Trophoblast cell (in vitro differentiated cells and primary cell): Measurements from ENCODE around the gene CYTH3.

Experiments used
- DNase-seq, 2 donors: peaks; one replicate each; pipeline ENCODE4 v3.0.0-alpha.2; 2016
- H2AFZ ChIP-seq: 2 replicates; pipeline ENCODE4 v1.6.1; 2013; ENCODE audit warnings: low read length, moderate library complexity, mild to moderate bottlenecking; ENCODE audit not compliant: insufficient read depth, poor library complexity
- H2AK5ac ChIP-seq: 2 replicates; pipeline ENCODE4 v1.6.1; 2013; ENCODE audit warnings: mild to moderate bottlenecking, low read length
- H2BK120ac ChIP-seq: 2 replicates; pipeline ENCODE4 v1.6.1; 2013; ENCODE audit warnings: low read length, mild to moderate bottlenecking, moderate library complexity; ENCODE audit not compliant: insufficient read depth, poor library complexity
- H2BK12ac ChIP-seq: 2 replicates; pipeline ENCODE4 v1.6.1; 2013; ENCODE audit warnings: mild to moderate bottlenecking, low read length, moderate library complexity
- H2BK5ac ChIP-seq: 2 replicates; pipeline ENCODE4 v1.6.1; 2013; ENCODE audit warnings: low read length, low read depth, moderate library complexity, mild to moderate bottlenecking; ENCODE audit not compliant: poor library complexity
- H3K14ac ChIP-seq: 2 replicates; pipeline ENCODE4 v1.6.1; 2013; ENCODE audit warnings: mild to moderate bottlenecking, low read length
- H3K18ac ChIP-seq: 2 replicates; pipeline ENCODE4 v1.6.1; 2013; ENCODE audit warnings: mild to moderate bottlenecking, low read length
- H3K23ac ChIP-seq: 2 replicates; pipeline ENCODE4 v1.6.1; 2013; ENCODE audit warnings: low read length
- H3K27ac ChIP-seq: 2 replicates; pipeline ENCODE4 v1.5.1; 2013; ENCODE audit warnings: low read depth, mild to moderate bottlenecking, inconsistent platforms, low read length, moderate library complexity
- H3K27me3 ChIP-seq: 2 replicates; pipeline ENCODE4 v1.6.1; 2013; ENCODE audit warnings: inconsistent platforms, mild to moderate bottlenecking, low read length, moderate library complexity; ENCODE audit not compliant: insufficient read depth
- H3K36me3 ChIP-seq, 2 experiments: 1 replicate in 1 of 2; 2 replicates in 1 of 2; pipeline ENCODE4 v1.6.1; 2013; ENCODE audit warnings: low read length in 2 of 2, mild to moderate bottlenecking in 2 of 2, moderate library complexity in 1 of 2; ENCODE audit not compliant: insufficient read depth in 2 of 2, control insufficient read depth in 1 of 2
- H3K4ac ChIP-seq: 2 replicates; pipeline ENCODE4 v1.6.1; 2013; ENCODE audit warnings: low read depth, mild to moderate bottlenecking, low read length, moderate library complexity
- H3K4me1 ChIP-seq, 2 experiments: 1 replicate in 1 of 2; 2 replicates in 1 of 2; pipeline ENCODE4 v1.6.1; 2013; ENCODE audit warnings: low read length in 2 of 2, mild to moderate bottlenecking in 2 of 2, moderate library complexity in 1 of 2; ENCODE audit not compliant: insufficient read depth in 2 of 2, control insufficient read depth in 1 of 2
- H3K4me2 ChIP-seq: 2 replicates; pipeline ENCODE4 v1.6.1; 2013; ENCODE audit warnings: inconsistent platforms, mild to moderate bottlenecking, low read length, moderate library complexity
- H3K4me3 ChIP-seq: 2 replicates; pipeline ENCODE4 v1.5.1; 2013; ENCODE audit warnings: mild to moderate bottlenecking, low read depth, low read length, inconsistent platforms
- H3K79me1 ChIP-seq: one replicate; pipeline ENCODE4 v1.6.1; 2013; ENCODE audit warnings: low read length
- H3K79me2 ChIP-seq: 2 replicates; pipeline ENCODE4 v1.6.1; 2013; ENCODE audit warnings: low read length, mild to moderate bottlenecking; ENCODE audit not compliant: control insufficient read depth, insufficient read depth, poor library complexity
- H3K9ac ChIP-seq: 2 replicates; pipeline ENCODE4 v1.6.1; 2013; ENCODE audit warnings: mild to moderate bottlenecking, low read length
- H3K9me3 ChIP-seq: 2 replicates; pipeline ENCODE4 v1.6.1; 2013; ENCODE audit warnings: low read depth, mild to moderate bottlenecking, control low read depth, inconsistent platforms, low read length; ENCODE audit not compliant: insufficient read depth
- H4K12ac ChIP-seq: 2 replicates; pipeline ENCODE4 v1.6.1; 2013; ENCODE audit warnings: low read depth, mild to moderate bottlenecking, low read length, moderate library complexity
- H4K8ac ChIP-seq: 2 replicates; pipeline ENCODE4 v1.6.1; 2013; ENCODE audit warnings: low read depth, mild to moderate bottlenecking, low read length, moderate library complexity
- H4K91ac ChIP-seq: one replicate; pipeline ENCODE4 v1.6.1; 2013; ENCODE audit warnings: low read depth, mild to moderate bottlenecking, low read length, moderate library complexity
- WGBS: extraction: QIAGEN DNeasy Blood & Tissue Kit; methylation state at CpG from one replicate; pipeline ENCODE4 v1.1.7; 2013; ENCODE audit warnings: missing lambda C conversion rate; ENCODE audit not compliant: insufficient read length, insufficient coverage; ENCODE audit errors: extremely low coverage; 5-methylcytosine and 5-hydroxymethylcytosine counted together

CYTH3 gene

DNA sequence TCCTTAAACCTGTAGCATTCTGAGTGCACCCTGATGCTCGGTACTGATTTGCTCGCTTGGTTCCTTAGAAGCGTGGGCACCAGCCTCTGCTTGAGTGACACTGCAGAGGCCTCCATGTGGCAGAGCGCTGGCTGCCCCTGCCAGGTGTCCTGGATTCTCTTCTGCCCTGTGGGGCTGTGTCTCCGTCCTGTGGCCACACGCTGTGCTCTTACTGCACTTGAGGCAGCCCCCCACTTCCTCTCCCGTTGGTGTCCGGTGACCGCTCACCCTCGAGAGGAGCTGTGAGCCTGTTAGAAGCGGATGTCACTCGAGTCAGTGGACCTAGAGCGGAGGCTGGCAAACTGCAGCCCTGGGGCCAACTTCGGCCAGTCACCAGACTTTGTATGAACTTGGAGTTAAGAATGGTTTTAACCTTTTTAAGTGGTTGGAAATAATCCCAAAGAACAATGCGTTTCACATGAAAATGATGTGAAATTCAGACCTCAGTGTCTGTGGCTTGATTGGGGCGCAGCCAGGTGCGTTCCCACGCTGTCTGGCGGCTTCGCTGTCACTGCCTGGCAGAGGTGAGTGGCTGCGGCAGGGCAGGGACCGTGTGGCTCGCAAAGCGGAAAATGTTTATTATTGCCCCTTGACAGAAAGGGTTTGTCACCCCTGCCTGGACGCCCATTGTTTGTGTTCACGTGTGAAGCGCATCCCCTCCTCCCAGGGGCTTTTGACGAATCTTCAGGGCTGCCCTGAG is 114.6 kb downstream of the CYTH3 start:
- no peaks in the 10 kb centered on the region for H3K79me1 ChIP-seq
- H3K4me3 ChIP-seq: no peak overlapping the region
- no peak overlapping the region for H4K8ac ChIP-seq
- H3K27me3 ChIP-seq: no peaks in the 10 kb centered on the region
- no peak overlapping the region for H3K14ac ChIP-seq
- no peak overlapping the region for H2AFZ ChIP-seq
- no peaks in the 10 kb centered on the region for H3K79me2 ChIP-seq
- no peak overlapping the region for H4K91ac ChIP-seq
- DNase-seq: no peak
- no peaks in the 10 kb centered on the region for H3K4me1 ChIP-seq
- H2BK120ac ChIP-seq: no peak overlapping the region
- H3K27ac ChIP-seq: no peak overlapping the region
- H4K12ac ChIP-seq: no peak overlapping the region
- no peak overlapping the region for H3K9ac ChIP-seq
- H2AK5ac ChIP-seq: no peak overlapping the region
- peaks cover 65 to 71% of the 10 kb centered on the region in 2 experiments for H3K36me3 ChIP-seq
- no CpG with 5 or more reads among the region's 28 CpGs for WGBS
- H3K4ac ChIP-seq: no peak overlapping the region
- H3K23ac ChIP-seq: no peak overlapping the region
- no peak overlapping the region for H2BK12ac ChIP-seq
- no peak overlapping the region for H3K18ac ChIP-seq
- no peak overlapping the region for H3K4me2 ChIP-seq
- H3K9me3 ChIP-seq: no peaks in the 10 kb centered on the region
- no peak overlapping the region for H2BK5ac ChIP-seq

GRCh38 chr7:6156734-6157133 is 115.7 kb downstream of the CYTH3 start:
- H4K8ac ChIP-seq: no peak overlapping the region
- H2AFZ ChIP-seq: no peak overlapping the region
- H3K4me1 ChIP-seq: no peaks in the 10 kb centered on the region
- H4K91ac ChIP-seq: no peak overlapping the region
- H3K27ac ChIP-seq: no peak overlapping the region
- no peak overlapping the region for H2BK12ac ChIP-seq
- no peak overlapping the region for H3K4me3 ChIP-seq
- H2BK120ac ChIP-seq: no peak overlapping the region
- H3K14ac ChIP-seq: no peak overlapping the region
- no peak overlapping the region for H3K4me2 ChIP-seq
- no peak for DNase-seq
- peaks cover 68 to 73% of the 10 kb centered on the region in 2 experiments for H3K36me3 ChIP-seq
- no peak overlapping the region for H2AK5ac ChIP-seq
- H3K4ac ChIP-seq: no peak overlapping the region
- H3K23ac ChIP-seq: no peak overlapping the region
- H3K27me3 ChIP-seq: no peaks in the 10 kb centered on the region
- H4K12ac ChIP-seq: no peak overlapping the region
- no peaks in the 10 kb centered on the region for H3K79me1 ChIP-seq
- no peak overlapping the region for H3K18ac ChIP-seq
- H3K9me3 ChIP-seq: no peaks in the 10 kb centered on the region
- no CpG with 5 or more reads among the region's 11 CpGs for WGBS
- H2BK5ac ChIP-seq: no peak overlapping the region
- H3K9ac ChIP-seq: no peak overlapping the region
- H3K79me2 ChIP-seq: no peaks in the 10 kb centered on the region

DNA sequence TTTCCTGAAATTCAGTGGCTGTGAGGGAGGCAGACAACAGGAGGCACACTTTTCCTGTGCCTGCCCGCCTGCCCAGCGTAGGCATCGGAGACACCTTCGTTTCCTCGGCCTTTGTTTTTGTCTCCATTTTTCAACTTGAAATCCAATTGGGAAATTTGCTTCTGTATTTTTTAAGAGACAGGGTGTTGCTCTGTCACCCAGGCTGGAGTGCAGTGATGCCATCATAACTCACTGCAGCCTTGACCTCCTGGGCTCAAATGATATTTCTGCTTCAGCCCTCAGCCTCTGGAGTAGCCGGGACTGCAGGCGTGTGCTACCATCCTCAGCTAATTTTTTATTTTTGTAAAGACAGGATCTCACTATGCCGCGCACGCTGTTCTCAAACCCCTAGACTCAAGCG is 116.8 kb downstream of the CYTH3 start:
- Histone ChIP-seq H3K9ac (no peak overlapping the region), H4K91ac (no peak overlapping the region), H3K36me3 (peaks cover 77 to 81% of the 10 kb centered on the region in 2 experiments), H2AK5ac (no peak overlapping the region), H2AFZ (no peak overlapping the region), H3K4me3 (no peak overlapping the region), H3K27ac (no peak overlapping the region), H3K18ac (no peak overlapping the region), H3K79me1 (no peaks in the 10 kb centered on the region), H3K4ac (no peak overlapping the region), H2BK12ac (no peak overlapping the region), H3K23ac (no peak overlapping the region), H3K27me3 (no peaks in the 10 kb centered on the region), H2BK120ac (no peak overlapping the region), H2BK5ac (no peak overlapping the region), H4K8ac (no peak overlapping the region), H3K4me2 (no peak overlapping the region), H3K4me1 (no peaks in the 10 kb centered on the region), H4K12ac (no peak overlapping the region), H3K14ac (no peak overlapping the region), H3K79me2 (no peaks in the 10 kb centered on the region), H3K9me3 (no peaks in the 10 kb centered on the region)
- no peak for DNase-seq
- no CpG with 5 or more reads among the region's 11 CpGs for WGBS

DNA sequence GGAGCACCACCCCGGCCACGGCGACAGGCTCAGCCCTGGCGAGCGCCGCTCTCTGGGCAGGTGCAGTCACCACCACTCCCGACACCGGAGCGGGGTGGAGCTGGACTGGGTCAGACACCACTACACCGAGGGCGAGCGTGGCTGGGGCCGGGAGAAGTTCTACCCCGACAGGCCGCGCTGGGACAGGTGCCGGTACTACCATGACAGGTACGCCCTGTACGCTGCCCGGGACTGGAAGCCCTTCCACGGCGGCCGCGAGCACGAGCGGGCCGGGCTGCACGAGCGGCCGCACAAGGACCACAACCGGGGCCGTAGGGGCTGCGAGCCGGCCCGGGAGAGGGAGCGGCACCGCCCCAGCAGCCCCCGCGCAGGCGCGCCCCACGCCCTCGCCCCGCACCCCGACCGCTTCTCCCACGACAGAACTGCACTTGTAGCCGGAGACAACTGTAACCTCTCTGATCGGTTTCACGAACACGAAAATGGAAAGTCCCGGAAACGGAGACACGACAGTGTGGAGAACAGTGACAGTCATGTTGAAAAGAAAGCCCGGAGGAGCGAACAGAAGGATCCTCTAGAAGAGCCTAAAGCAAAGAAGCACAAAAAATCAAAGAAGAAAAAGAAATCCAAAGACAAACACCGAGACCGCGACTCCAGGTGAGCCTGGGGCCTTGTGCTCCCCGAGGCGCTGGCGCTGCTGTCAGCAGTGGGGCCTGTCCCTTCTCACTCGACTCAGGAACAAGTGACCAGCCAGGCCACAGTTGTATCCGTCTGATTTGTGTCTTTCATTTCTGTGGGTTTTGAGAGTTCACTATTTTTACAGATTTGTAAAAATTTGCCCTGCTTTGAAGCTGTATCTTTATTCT is 117.7 kb downstream of the CYTH3 start:
- Histone ChIP-seq H3K79me2 (no peaks in the 10 kb centered on the region), H3K4me1 (no peaks in the 10 kb centered on the region), H4K8ac (no peak overlapping the region), H4K12ac (peak overlapping the region; percentile 50), H2BK120ac (no peak overlapping the region), H3K4ac (no peak overlapping the region), H3K14ac (no peak overlapping the region), H3K27ac (no peak overlapping the region), H3K9me3 (no peaks in the 10 kb centered on the region), H2AK5ac (no peak overlapping the region), H2BK5ac (no peak overlapping the region), H3K4me2 (no peak overlapping the region), H3K18ac (no peak overlapping the region), H3K4me3 (no peak overlapping the region), H2BK12ac (no peak overlapping the region), H3K79me1 (no peaks in the 10 kb centered on the region), H3K9ac (no peak overlapping the region), H3K36me3 (peaks cover 82 to 87% of the 10 kb centered on the region in 2 experiments), H2AFZ (no peak overlapping the region), H4K91ac (no peak overlapping the region), H3K23ac (no peak overlapping the region), H3K27me3 (no peaks in the 10 kb centered on the region)
- DNase-seq: no peak
- no CpG with 5 or more reads among the region's 64 CpGs for WGBS
